Activated T-cell treated with anti-CD3 and anti-CD28 coated beads, Interleukin-2, amount 50 U/mL, for 72 hours (primary cell): ENCODE data around the gene EOMES. TPM values are rescaled to one million over a fixed set of nuclear protein-coding genes. Genes with fewer than 3 reads are reported as not detected.

Experiments
- ATAC-seq, 2 donors: fragments of 150-1000 bp; cut with Tn5 transposase; replicated peaks in 1 of 2; 2 replicates each; pipeline ENCODE4 v1.10.0; 2021; ENCODE audit warnings: moderate library complexity in 2 of 2, mild to moderate bottlenecking in 1 of 2
- DNase-seq, 2 donors: peaks; one replicate each; pipeline ENCODE4 v3.0.0; 2021 to 2022; ENCODE audit warnings: mixed read lengths in 1 of 2
- H3K27ac Mint-ChIP-seq: one replicate; pipeline ENCODE4 v1.8.0; 2022; ENCODE audit warnings: mild to moderate bottlenecking, moderate library complexity, mixed read lengths
- H3K27me3 Mint-ChIP-seq: one replicate; pipeline ENCODE4 v1.8.0; 2022; ENCODE audit warnings: low read depth, mixed read lengths
- H3K36me3 Mint-ChIP-seq, 2 donors: one replicate each; pipeline ENCODE4 v1.8.0; 2022; ENCODE audit warnings: mixed read lengths in 2 of 2, mild to moderate bottlenecking in 1 of 2; ENCODE audit not compliant: insufficient read depth in 2 of 2
- H3K4me1 Mint-ChIP-seq: one replicate; pipeline ENCODE4 v1.8.0; 2022; ENCODE audit warnings: low read depth, mixed read lengths
- H3K4me3 Mint-ChIP-seq, 2 donors: one replicate each; pipeline ENCODE4 v1.8.0; 2022; ENCODE audit warnings: mild to moderate bottlenecking in 2 of 2, mixed read lengths in 2 of 2, moderate library complexity in 2 of 2
- H3K9me3 Mint-ChIP-seq, 2 donors: one replicate each; pipeline ENCODE4 v1.8.0; 2022; ENCODE audit warnings: mixed read lengths in 2 of 2
- total RNA-seq, 2 donors: library from RNA; stranded (reverse); gene quantifications; one replicate each; pipeline ENCODE4 v1.2.3, GENCODE V29; 2022

EOMES gene
- total RNA-seq, 2 donors from 2014 or later = 1.2 to 7.2 TPM

DNA sequence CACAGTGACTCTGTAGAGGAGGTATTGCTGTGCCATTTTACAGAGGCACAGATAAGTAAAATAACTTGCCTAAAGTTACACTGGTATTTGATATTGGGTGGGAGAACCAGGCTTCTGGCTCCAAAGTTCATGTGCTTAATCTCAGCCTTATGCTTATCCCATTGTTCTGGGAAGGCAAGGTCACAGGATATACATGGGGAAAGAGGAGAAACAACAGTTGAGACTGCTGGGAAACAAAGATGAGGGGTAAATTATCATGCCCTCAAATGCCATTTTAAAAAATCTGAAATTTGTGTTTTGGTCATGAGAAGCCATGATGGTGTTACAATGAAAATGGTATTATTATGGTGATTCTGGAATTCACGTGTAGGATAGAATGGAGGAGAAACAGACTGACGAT lies 54.4 kb downstream of the EOMES start:
- H3K27ac Mint-ChIP-seq = no peak overlapping the region

GRCh38 chr3:27666708-27667107 lies 55.4 kb downstream of the EOMES start:
- H3K4me3 Mint-ChIP-seq = peak overlapping the region; percentile 13 to 42

More for the DNA sequence above, 54.4 kb downstream of the EOMES start:
- ATAC-seq = no peak
- no peak overlapping the region for H3K4me3 Mint-ChIP-seq
- no peaks in the 10 kb centered on the region for H3K9me3 Mint-ChIP-seq
- DNase-seq = no peak
- no peaks in the 10 kb centered on the region for H3K27me3 Mint-ChIP-seq
- peaks cover 10% of the 10 kb centered on the region for H3K4me1 Mint-ChIP-seq
- no peaks in the 10 kb centered on the region for H3K36me3 Mint-ChIP-seq

DNA sequence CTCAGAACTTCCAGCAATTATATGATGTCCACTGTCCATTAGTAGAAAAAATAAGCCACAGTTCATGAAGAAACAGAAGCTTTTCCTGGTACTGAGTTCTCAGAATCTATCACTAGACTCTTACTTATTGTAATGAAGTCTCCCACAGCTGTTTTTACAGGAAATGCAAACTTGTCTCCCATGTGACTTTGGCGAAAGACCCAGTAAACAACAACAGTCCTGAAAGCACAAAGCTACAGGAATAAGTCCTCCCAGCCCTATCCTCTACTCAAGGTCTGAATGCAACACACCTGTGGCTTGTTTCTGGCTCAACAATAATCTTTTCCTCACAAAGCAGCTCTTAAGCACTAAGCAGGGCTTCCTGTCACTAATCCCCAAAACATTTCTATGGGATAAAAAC lies 55.9 kb downstream of the EOMES start:
- H3K4me3 Mint-ChIP-seq = peak overlapping the region in 1 of 2 donors; percentile 13
- no peak for ATAC-seq
- H3K4me1 Mint-ChIP-seq = peaks cover 20% of the 10 kb centered on the region
- H3K36me3 Mint-ChIP-seq = peaks cover 0 to 1% of the 10 kb centered on the region in 2 donors
- no peaks in the 10 kb centered on the region for H3K27me3 Mint-ChIP-seq
- peak overlapping the region; percentile 16 for H3K27ac Mint-ChIP-seq
- H3K9me3 Mint-ChIP-seq = peaks cover 0 to 2% of the 10 kb centered on the region in 2 donors
- DNase-seq = no peak

More at GRCh38 chr3:27666708-27667107, 55.4 kb downstream of the EOMES start:
- DNase-seq = no peak
- Mint-ChIP-seq H3K27ac (peak overlapping the region; percentile 16), H3K27me3 (no peaks in the 10 kb centered on the region), H3K4me1 (peaks cover 16% of the 10 kb centered on the region), H3K36me3 (no peaks in the 10 kb centered on the region), H3K9me3 (peaks cover 0 to 2% of the 10 kb centered on the region in 2 donors)
- no peak for ATAC-seq

Other genes starting within 250 kb of the EOMES start
- 10 to 100 TPM; 39.1 to 39.9 TPM for gene SLC4A7, start 237.9 kb downstream of the EOMES start, total RNA-seq